HCT116 (cell line): ENCODE data around the gene KLHL10. TPM values are rescaled to one million over a fixed set of nuclear protein-coding genes. Genes with fewer than 3 reads are reported as not detected.

ENCODE experiments used
- ATAC-seq: fragments of 200-7000 bp; cut with Tn5 transposase; 2 replicates; pipeline ENCODE4 v1.9.1; 2020; ENCODE audit warnings: mild to moderate bottlenecking, moderate library complexity
- BruUV-seq: library from RNA; stranded (reverse); fragments of 400-500 nt; replicated peaks from 2 replicates; lab custom pipeline; 2021; lab: Mats Ljungman, UMichigan
- CTCF ChIA-PET: fragments of 300-600 bp; sonication (Branson Sonifier 250); formaldehyde crosslinking; loops from one replicate; lab custom pipeline; 2021; ENCODE audit warnings: antibody characterized with exemption; lab: Charles Lee
- POLR2A ChIA-PET: fragments of 300-600, 350-600 bp; sonication (Branson Sonifier 250); formaldehyde crosslinking; loops from one replicate; lab custom pipeline; 2021; ENCODE audit warnings: antibody characterized with exemption; lab: Charles Lee
- RAD21 ChIA-PET, 2 experiments: fragments of 300-600 bp; sonication (Branson Sonifier 250); formaldehyde crosslinking; loops; one replicate each; lab custom pipeline; 2023; ENCODE audit warnings: low total read pairs in 2 of 2; ENCODE audit not compliant: uncharacterized antibody in 2 of 2, unreplicated experiment in 2 of 2, low non-redundant PET in 1 of 2; lab: Charles Lee
- DNase-seq: peaks from one replicate; pipeline ENCODE4 v3.0.0-alpha.2; 2010; ENCODE audit warnings: low read depth, low spot score
- H2AFZ ChIP-seq: fragments of 200-600 bp; shearing (Covaris generic), sonication (generic); 2 replicates; pipeline ENCODE4 v1.6.1; 2017; ENCODE audit warnings: low read depth, mixed run types, mixed read lengths, antibody characterized with exemption, low read length; ENCODE audit not compliant: poor library complexity, severe bottlenecking
- H3K27ac ChIP-seq: 2 replicates; pipeline ENCODE4 v1.5.1; 2012; ENCODE audit warnings: low read depth, low read length
- H3K27me3 ChIP-seq: fragments of 200-600 bp; sonication (generic); 2 replicates; pipeline ENCODE4 v1.6.1; 2016; ENCODE audit warnings: mixed run types, low read length, mixed read lengths; ENCODE audit not compliant: insufficient read depth
- H3K36me3 ChIP-seq, 2 experiments: fragments of 200-500 bp in 1 of 2; fragments of 200-600 bp in 1 of 2; sonication (Bioruptor generic) in 1 of 2; sonication (generic) in 1 of 2; 2 replicates each; pipeline versions ENCODE4 v1.5.1 to v1.6.1; 2014 to 2016; ENCODE audit warnings: low read length in 2 of 2, inconsistent platforms in 1 of 2, mixed read lengths in 1 of 2, mixed run types in 1 of 2; ENCODE audit not compliant: insufficient read depth in 2 of 2, control insufficient read depth in 1 of 2
- H3K4me1 ChIP-seq, 2 experiments: fragments of 200-600 bp in 1 of 2; sonication (generic) in 1 of 2; 2 replicates each; pipeline versions ENCODE4 v1.5.1 to v1.6.1; 2012 to 2017; ENCODE audit warnings: low read length in 2 of 2, inconsistent platforms in 1 of 2, mild to moderate bottlenecking in 1 of 2, mixed read lengths in 1 of 2, mixed run types in 1 of 2, moderate library complexity in 1 of 2; ENCODE audit not compliant: insufficient read depth in 2 of 2, control insufficient read depth in 1 of 2
- H3K4me2 ChIP-seq: fragments of 200-600 bp; sonication (generic); 2 replicates; pipeline ENCODE4 v1.6.1; 2017; ENCODE audit warnings: mixed run types, low read length, mixed read lengths
- H3K4me3 ChIP-seq, 2 experiments: fragments of 200-600 bp in 1 of 2; sonication (generic) in 1 of 2; replicated peaks in 1 of 2; 2 replicates each; pipeline ENCODE4 v1.5.1; 2011 to 2016; ENCODE audit warnings: low read length in 2 of 2, control low read depth in 1 of 2, low read depth in 1 of 2, mild to moderate bottlenecking in 1 of 2, mixed read lengths in 1 of 2, mixed run types in 1 of 2
- H3K79me2 ChIP-seq: fragments of 200-600 bp; sonication (generic); 2 replicates; pipeline ENCODE4 v1.6.1; 2017; ENCODE audit warnings: mild to moderate bottlenecking, mixed run types, low read length, moderate library complexity, mixed read lengths; ENCODE audit not compliant: insufficient read depth
- H3K9ac ChIP-seq: fragments of 200-600 bp; sonication (generic); 2 replicates; pipeline ENCODE4 v1.6.1; 2016; ENCODE audit warnings: low read length, mixed read lengths
- H3K9me2 ChIP-seq: fragments of 200-600 bp; sonication (generic), shearing (Covaris generic); 2 replicates; pipeline ENCODE4 v1.6.1; 2017; ENCODE audit warnings: mixed run types, mild to moderate bottlenecking, moderate library complexity; ENCODE audit not compliant: insufficient read depth
- H3K9me3 ChIP-seq, 2 experiments: fragments of 200-500 bp in 1 of 2; fragments of 200-600 bp in 1 of 2; sonication (Bioruptor generic) in 1 of 2; sonication (generic) in 1 of 2; 2 replicates each; pipeline ENCODE4 v1.6.1; 2014 to 2017; ENCODE audit warnings: low read length in 2 of 2, mixed read lengths in 2 of 2, inconsistent platforms in 1 of 2, low read depth in 1 of 2, mild to moderate bottlenecking in 1 of 2, mixed run types in 1 of 2, moderate library complexity in 1 of 2; ENCODE audit not compliant: control insufficient read depth in 1 of 2, insufficient read depth in 1 of 2
- H4K20me1 ChIP-seq: fragments of 200-600 bp; sonication (generic), shearing (Covaris generic); 2 replicates; pipeline ENCODE4 v1.6.1; 2017; ENCODE audit warnings: mixed run types, mild to moderate bottlenecking, moderate library complexity; ENCODE audit not compliant: insufficient read depth
- CBX3 ChIP-seq: IDR thresholded peaks from 2 replicates; pipeline ENCODE4 v1.6.1; 2012; ENCODE audit warnings: low read depth
- ELF1 ChIP-seq: IDR thresholded peaks from 2 replicates; pipeline ENCODE4 v1.6.1; 2012; ENCODE audit warnings: low read depth, borderline replicate concordance
- EZH2phosphoT487 ChIP-seq: fragments of 200-600 bp; IDR thresholded peaks from 2 replicates; pipeline ENCODE4 v1.6.1; 2018; ENCODE audit warnings: antibody characterized with exemption, borderline replicate concordance
- FOSL1 ChIP-seq: IDR thresholded peaks from 2 replicates; pipeline ENCODE4 v1.6.1; 2012; ENCODE audit warnings: low read depth
- MAX ChIP-seq: IDR thresholded peaks from 2 replicates; pipeline ENCODE4 v1.6.1; 2012
- POLR2A ChIP-seq: IDR thresholded peaks from 2 replicates; pipeline ENCODE4 v1.7.0; 2011; ENCODE audit warnings: borderline replicate concordance; ENCODE audit not compliant: insufficient read depth, insufficient read length; ENCODE audit errors: extremely low read depth
- POLR2AphosphoS5 ChIP-seq: IDR thresholded peaks from 2 replicates; pipeline ENCODE4 v1.6.1; 2011; ENCODE audit warnings: mild to moderate bottlenecking, low read depth, low read length, moderate library complexity
- RAD21 ChIP-seq: IDR thresholded peaks from 2 replicates; pipeline ENCODE4 v1.6.1; 2012; ENCODE audit warnings: low read depth, mild to moderate bottlenecking
- REST ChIP-seq: IDR thresholded peaks from 2 replicates; pipeline ENCODE4 v1.6.1; 2012; ENCODE audit warnings: low read depth
- SIN3A ChIP-seq: IDR thresholded peaks from 2 replicates; pipeline ENCODE4 v1.6.1; 2012; ENCODE audit warnings: low read depth
- SP1 ChIP-seq: IDR thresholded peaks from 2 replicates; pipeline ENCODE4 v1.6.1; 2012; ENCODE audit warnings: low read depth
- SRF ChIP-seq: IDR thresholded peaks from 2 replicates; pipeline ENCODE4 v1.6.1; 2012; ENCODE audit warnings: low read depth
- YY1 ChIP-seq: IDR thresholded peaks from 2 replicates; pipeline ENCODE4 v1.6.1; 2011; ENCODE audit warnings: low read length, low read depth, moderate library complexity, mild to moderate bottlenecking; ENCODE audit not compliant: insufficient replicate concordance; ENCODE audit errors: extremely low read depth
- ZBTB33 ChIP-seq: IDR thresholded peaks from 2 replicates; pipeline ENCODE4 v1.6.1; 2011; ENCODE audit warnings: mild to moderate bottlenecking, low read length, moderate library complexity; ENCODE audit not compliant: insufficient replicate concordance; ENCODE audit errors: extremely low read depth
- ZFX ChIP-seq: fragments of 450-650 bp; IDR thresholded peaks from 2 replicates; pipeline ENCODE4 v1.6.1; 2017
- ZNF274 ChIP-seq: fragments of 200-500 bp; sonication (Bioruptor generic); IDR thresholded peaks from 2 replicates; pipeline ENCODE4 v1.6.1; 2014; ENCODE audit warnings: mild to moderate bottlenecking, low read depth, low read length, inconsistent platforms
- intact Hi-C: fragments of 100-400 bp; cut with micrococcal nuclease; formaldehyde crosslinking; loops from 2 replicates; pipeline ENCODE4 v1.10.0; 2022
- total RNA-seq: library from RNA; stranded (reverse); gene quantifications from one replicate; pipeline ENCODE4 v1.2.1, GENCODE V29; 2021; ENCODE audit not compliant: unreplicated experiment

The KLHL10 gene
- total RNA-seq, 1 experiment from 2014 or later, result not detected

GRCh38 chr17:41880130-41880529 lies 42.5 kb downstream of the KLHL10 start:
- TF ChIP-seq POLR2AphosphoS5, result no peak
- no peak for TF ChIP-seq POLR2A
- TF ChIP-seq SRF, result no peak
- TF ChIP-seq SP1, result no peak
- Histone ChIP-seq H3K4me1 (no peaks in the 10 kb centered on the region), H3K27me3 (no peaks in the 10 kb centered on the region), H3K9ac (no peak overlapping the region), H3K4me3 (no peak overlapping the region), H3K4me2 (no peak overlapping the region), H2AFZ (no peak overlapping the region), H3K27ac (no peak overlapping the region), H3K79me2 (peaks cover 3% of the 10 kb centered on the region; the same call in 1 of the 2 replicates), H3K9me3 (no peaks in the 10 kb centered on the region), H3K9me2 (no peaks in the 10 kb centered on the region), H4K20me1 (no peaks in the 10 kb centered on the region), H3K36me3 (peaks cover 53 to 61% of the 10 kb centered on the region in 2 experiments; a peak in 3 of 4 replicates)
- POLR2A ChIA-PET, result no interaction called here
- RAD21 ChIA-PET, result no interaction called here
- intact Hi-C loops, result no loop called here
- no peak for DNase-seq
- CTCF ChIA-PET, result no interaction called here
- ATAC-seq, result no peak
- BruUV-seq, result no TSS peak

GRCh38 chr17:41882756-41883155 lies 45.1 kb downstream of the KLHL10 start:
- H3K9me2 ChIP-seq, result no peaks in the 10 kb centered on the region
- no peak overlapping the region for H3K4me2 ChIP-seq
- peaks cover 3% of the 10 kb centered on the region; the same call in 1 of the 2 replicates for H3K79me2 ChIP-seq
- peaks cover 74 to 76% of the 10 kb centered on the region in 2 experiments for H3K36me3 ChIP-seq
- POLR2A ChIA-PET, result no interaction called here
- no peak overlapping the region for H3K9ac ChIP-seq
- no peaks in the 10 kb centered on the region for H3K9me3 ChIP-seq
- RAD21 ChIA-PET, result no interaction called here
- no peak for DNase-seq
- ATAC-seq, result no peak
- intact Hi-C loops, result no loop called here
- H2AFZ ChIP-seq, result no peak overlapping the region
- no TSS peak for BruUV-seq
- H4K20me1 ChIP-seq, result no peaks in the 10 kb centered on the region
- H3K4me1 ChIP-seq, result no peaks in the 10 kb centered on the region
- no peaks in the 10 kb centered on the region for H3K27me3 ChIP-seq
- CTCF ChIA-PET, result no interaction called here
- no peak overlapping the region for H3K4me3 ChIP-seq
- H3K27ac ChIP-seq, result no peak overlapping the region
- no peak for TF ChIP-seq MAX
- no peak for TF ChIP-seq YY1
- TF ChIP-seq POLR2AphosphoS5, result no peak
- no peak for TF ChIP-seq SIN3A
- TF ChIP-seq ZBTB33, result no peak
- no peak for TF ChIP-seq ZFX
- TF ChIP-seq EZH2phosphoT487, result no peak
- TF ChIP-seq ZNF274, result no peak
- TF ChIP-seq SRF, result no peak
- TF ChIP-seq REST, result no peak
- no peak for TF ChIP-seq FOSL1
- no peak for TF ChIP-seq CBX3
- TF ChIP-seq SP1, result no peak
- TF ChIP-seq RAD21, result no peak
- TF ChIP-seq ELF1, result no peak
